Stimulated activated naive B cell treated with anti-CD40 and anti-IgM and Interleukin-4, amounts not matched to agents 10 μg/mL and 1 μg/mL and 100 μg/mL, for 72 hours (primary cell): ENCODE data around the gene SVOPL.

Source experiments
- ATAC-seq, 2 donors: fragments of 150-1000 bp; cut with Tn5 transposase; replicated peaks; 2 replicates each; pipeline ENCODE4 v1.10.0; 2021; ENCODE audit warnings: moderate library complexity in 1 of 2
- DNase-seq: peaks from one replicate; pipeline ENCODE4 v3.0.0; 2021
- H3K27ac Mint-ChIP-seq: one replicate; pipeline ENCODE4 v1.8.0; 2022; ENCODE audit warnings: mild to moderate bottlenecking, mixed read lengths
- H3K27me3 Mint-ChIP-seq, 2 donors: one replicate each; pipeline ENCODE4 v1.8.0; 2022; ENCODE audit warnings: mixed read lengths in 2 of 2
- H3K36me3 Mint-ChIP-seq, 2 donors: one replicate each; pipeline ENCODE4 v1.8.0; 2022; ENCODE audit warnings: mixed read lengths in 2 of 2, mild to moderate bottlenecking in 1 of 2
- H3K4me1 Mint-ChIP-seq, 2 donors: one replicate each; pipeline ENCODE4 v1.8.0; 2022; ENCODE audit warnings: mixed read lengths in 2 of 2, mild to moderate bottlenecking in 1 of 2
- H3K4me3 Mint-ChIP-seq, 2 donors: one replicate each; pipeline ENCODE4 v1.8.0; 2022; ENCODE audit warnings: mild to moderate bottlenecking in 2 of 2, mixed read lengths in 2 of 2, moderate library complexity in 1 of 2
- H3K9me3 Mint-ChIP-seq, 2 donors: one replicate each; pipeline ENCODE4 v1.8.0; 2022; ENCODE audit warnings: mixed read lengths in 2 of 2, mild to moderate bottlenecking in 1 of 2

SVOPL gene

GRCh38 chr7:138622841-138623240 is 78.3 kb downstream of the SVOPL start:
- Mint-ChIP-seq H3K9me3 (no peaks in the 10 kb centered on the region), H3K27me3 (no peaks in the 10 kb centered on the region)

DNA sequence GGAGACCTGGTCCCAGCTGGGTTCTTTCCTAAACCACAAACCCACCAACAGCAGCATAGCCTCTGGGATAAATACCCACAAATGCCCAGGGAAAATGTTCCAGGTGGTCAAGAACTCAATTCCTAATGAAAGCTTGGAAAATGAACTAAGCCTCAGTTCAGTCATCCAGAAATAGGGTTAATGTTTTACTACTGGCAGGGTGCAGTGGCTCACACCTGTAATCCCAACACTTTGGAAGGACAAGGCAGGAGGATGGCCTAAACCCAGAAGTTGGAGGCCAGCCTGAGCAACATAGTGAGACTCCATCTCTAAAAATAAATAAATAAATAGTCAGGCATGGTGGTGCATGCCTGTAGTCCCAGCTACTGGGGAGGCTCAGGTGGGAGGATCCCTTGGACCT is 82.2 kb downstream of the SVOPL start:
- peak in 1 of 2 donors; percentile 29 for ATAC-seq
- Mint-ChIP-seq H3K4me3 (no peak overlapping the region), H3K9me3 (no peaks in the 10 kb centered on the region), H3K27me3 (no peaks in the 10 kb centered on the region), H3K27ac (no peak overlapping the region), H3K36me3 (no peaks in the 10 kb centered on the region), H3K4me1 (no peaks in the 10 kb centered on the region)
- DNase-seq: no peak

More at GRCh38 chr7:138622841-138623240, 78.3 kb downstream of the SVOPL start:
- Mint-ChIP-seq H3K4me1 (peaks cover 2 to 14% of the 10 kb centered on the region in 2 donors), H3K27ac (no peak overlapping the region), H3K36me3 (no peaks in the 10 kb centered on the region), H3K4me3 (no peak overlapping the region)
- DNase-seq: no peak
- ATAC-seq: no peak

DNA sequence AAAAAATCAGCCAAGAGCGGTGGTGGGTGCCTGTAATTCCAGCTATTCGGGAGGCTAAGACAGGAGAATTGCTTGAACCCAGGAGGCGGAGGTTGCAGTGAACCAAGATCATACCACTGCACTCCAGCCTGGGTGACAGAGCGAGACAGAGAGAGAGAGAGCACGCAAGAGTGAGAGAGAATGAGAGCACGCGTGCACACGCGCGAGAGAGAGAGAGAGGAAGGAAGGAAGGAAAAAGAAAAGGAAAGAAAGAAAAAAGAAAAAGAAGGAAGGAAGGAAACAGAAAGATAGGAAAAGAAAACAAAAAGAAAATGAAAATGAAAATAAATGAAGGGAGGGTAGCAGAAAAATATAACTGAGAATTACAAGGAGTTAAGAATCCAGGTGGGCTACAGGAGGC is 82.7 kb downstream of the SVOPL start:
- H3K4me1 Mint-ChIP-seq: no peaks in the 10 kb centered on the region
- DNase-seq (no peak), ATAC-seq (no peak)
- H3K27ac Mint-ChIP-seq: peak overlapping the region; percentile 2
- no peaks in the 10 kb centered on the region for H3K27me3 Mint-ChIP-seq
- H3K9me3 Mint-ChIP-seq: no peaks in the 10 kb centered on the region
- H3K36me3 Mint-ChIP-seq: no peaks in the 10 kb centered on the region
- no peak overlapping the region for H3K4me3 Mint-ChIP-seq

DNA sequence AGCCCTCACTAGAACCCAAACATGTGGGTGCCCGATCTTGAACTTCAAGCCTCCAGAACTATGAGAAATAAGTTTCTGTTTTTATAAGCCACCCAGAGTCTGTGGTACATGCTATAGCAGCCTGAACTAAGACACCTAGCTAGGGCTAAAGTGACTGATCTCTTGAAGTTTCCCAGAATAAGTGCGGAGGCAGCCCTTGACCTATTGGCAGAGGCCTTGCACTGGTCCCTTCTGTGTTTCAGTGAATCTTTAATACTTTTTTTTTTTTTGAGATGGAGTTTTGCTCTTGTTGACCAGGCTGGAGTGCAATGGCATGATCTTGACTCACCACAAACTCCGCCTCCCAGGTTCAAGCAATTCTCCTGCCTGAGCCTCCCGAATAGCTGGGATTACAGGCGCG is 85.1 kb downstream of the SVOPL start:
- H3K27me3 Mint-ChIP-seq: no peaks in the 10 kb centered on the region
- no peak for DNase-seq

GRCh38 chr7:138613630-138614029 is 87.5 kb downstream of the SVOPL start:
- DNase-seq (no peak), ATAC-seq (no peak)
- Mint-ChIP-seq H3K36me3 (no peaks in the 10 kb centered on the region), H3K4me1 (peaks cover under 1 to 1% of the 10 kb centered on the region in 2 donors), H3K27me3 (no peaks in the 10 kb centered on the region), H3K4me3 (no peak overlapping the region), H3K27ac (no peak overlapping the region), H3K9me3 (peaks cover 0 to 2% of the 10 kb centered on the region in 2 donors)

More for the DNA sequence above, 85.1 kb downstream of the SVOPL start:
- H3K4me1 Mint-ChIP-seq: no peaks in the 10 kb centered on the region
- H3K4me3 Mint-ChIP-seq: no peak overlapping the region
- no peaks in the 10 kb centered on the region for H3K9me3 Mint-ChIP-seq
- no peaks in the 10 kb centered on the region for H3K36me3 Mint-ChIP-seq
- H3K27ac Mint-ChIP-seq: no peak overlapping the region
- no peak for ATAC-seq

DNA sequence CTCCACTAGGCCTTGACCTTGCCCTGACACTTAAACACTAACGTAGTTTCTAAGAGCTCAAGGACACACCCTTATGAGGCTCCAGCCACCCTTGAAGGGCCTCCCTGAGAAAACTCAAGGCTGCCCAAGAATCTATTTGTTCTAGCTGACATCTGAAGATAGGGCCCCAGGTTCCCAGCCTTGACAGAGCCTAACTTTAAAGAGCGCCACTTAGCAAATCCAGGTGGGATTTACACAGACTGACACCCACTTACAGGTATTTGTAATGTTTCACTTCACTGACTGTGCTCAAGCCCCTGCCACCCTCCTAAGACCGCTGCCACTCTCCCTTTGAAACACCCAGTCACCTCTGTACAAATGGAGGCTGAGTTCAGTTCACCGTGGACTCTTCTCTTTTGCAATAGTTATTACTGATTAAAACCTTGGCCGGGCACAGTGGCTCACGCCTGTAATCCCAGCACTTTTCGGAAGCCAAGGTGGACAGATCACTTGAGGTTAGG is 90.4 kb downstream of the SVOPL start:
- H3K36me3 Mint-ChIP-seq: no peaks in the 10 kb centered on the region
- H3K9me3 Mint-ChIP-seq: peaks cover 0 to 2% of the 10 kb centered on the region in 2 donors
- peaks cover 5 to 8% of the 10 kb centered on the region in 2 donors for H3K4me1 Mint-ChIP-seq
- H3K27ac Mint-ChIP-seq: peak overlapping the region; percentile 32
- H3K27me3 Mint-ChIP-seq: no peaks in the 10 kb centered on the region
- DNase-seq (no peak), ATAC-seq (no peak)
- H3K4me3 Mint-ChIP-seq: no peak overlapping the region

DNA sequence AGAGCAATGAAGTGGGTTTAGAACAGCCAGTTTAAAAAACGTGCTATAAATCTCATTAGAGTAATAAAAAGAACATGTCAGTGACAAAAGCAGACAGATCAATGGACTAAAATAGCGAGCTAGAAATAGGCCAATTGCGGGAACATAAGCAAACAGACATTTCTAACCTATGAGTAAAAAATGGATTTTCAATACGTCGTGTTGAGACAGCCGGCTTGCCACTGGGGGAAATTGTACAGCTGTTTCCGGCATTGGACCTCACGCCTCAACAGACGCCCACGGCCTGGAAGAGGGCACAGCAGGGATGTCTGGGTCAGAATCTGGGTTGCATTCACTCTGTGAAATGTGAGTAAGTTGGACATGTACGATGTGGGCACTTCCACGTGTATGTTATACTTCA is 92.9 kb downstream of the SVOPL start:
- peaks cover 0 to 2% of the 10 kb centered on the region in 2 donors for H3K9me3 Mint-ChIP-seq
- no peak overlapping the region for H3K4me3 Mint-ChIP-seq
- H3K27ac Mint-ChIP-seq: no peak overlapping the region
- peak; percentile 14 for DNase-seq
- ATAC-seq: peak; percentile 41 to 67
- H3K36me3 Mint-ChIP-seq: no peaks in the 10 kb centered on the region
- H3K4me1 Mint-ChIP-seq: peaks cover 5 to 8% of the 10 kb centered on the region in 2 donors
- no peaks in the 10 kb centered on the region for H3K27me3 Mint-ChIP-seq

DNA sequence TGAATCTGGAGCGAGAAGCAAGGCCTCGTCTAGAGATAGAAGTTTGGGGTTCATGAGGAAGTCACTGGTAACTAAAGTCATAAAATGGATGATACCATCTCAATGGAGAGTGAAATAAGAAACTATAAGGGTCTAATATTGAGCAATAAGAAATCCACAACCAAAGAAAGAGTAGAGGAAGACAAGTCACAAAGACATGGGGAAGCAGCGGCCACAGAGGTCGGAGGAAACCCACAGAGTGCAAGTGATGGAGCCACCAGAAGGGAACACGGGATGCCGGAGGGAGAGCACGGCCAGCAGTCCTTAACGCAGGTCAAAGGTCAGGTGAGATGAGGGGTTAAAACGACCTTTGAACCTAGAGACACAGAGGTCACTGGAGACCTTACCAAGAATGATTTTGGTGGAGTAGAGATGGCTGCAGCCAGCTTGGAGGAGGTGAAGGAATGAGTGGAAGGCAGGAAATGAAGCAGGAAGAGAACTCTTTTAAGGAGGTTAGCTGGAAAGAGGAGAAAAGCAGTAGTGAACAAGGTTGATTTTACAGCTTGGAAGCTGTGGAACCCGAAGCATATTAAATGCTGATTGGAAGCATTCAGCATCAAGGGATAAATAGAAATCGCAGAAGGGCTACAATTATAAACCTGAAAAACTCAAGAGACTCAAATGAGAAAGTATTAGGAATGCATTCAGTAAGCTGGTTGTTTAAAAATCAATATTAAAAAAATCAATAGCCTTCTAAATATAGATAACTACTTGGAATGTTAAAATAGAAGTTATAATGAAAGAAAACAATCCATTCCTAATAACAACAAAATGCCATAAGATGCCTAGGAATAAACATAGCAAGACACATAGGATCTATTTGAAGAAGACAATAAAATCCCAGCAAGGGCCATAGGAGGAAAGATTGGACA is 93.7 kb downstream of the SVOPL start:
- Mint-ChIP-seq H3K27me3 (no peaks in the 10 kb centered on the region), H3K4me3 (no peak overlapping the region), H3K9me3 (peaks cover 0 to 2% of the 10 kb centered on the region in 2 donors), H3K36me3 (no peaks in the 10 kb centered on the region), H3K4me1 (peaks cover 5 to 8% of the 10 kb centered on the region in 2 donors), H3K27ac (no peak overlapping the region)
- ATAC-seq: no peak
- DNase-seq: no peak

- Mint-ChIP-seq H3K36me3 (no peaks in the 10 kb centered on the region), H3K9me3 (peaks cover 0 to 2% of the 10 kb centered on the region in 2 donors)
These were observed 94.9 kb downstream of the SVOPL start for GRCh38 chr7:138606236-138606635.

GRCh38 chr7:138603549-138604318 is 97.4 kb downstream of the SVOPL start:
- no peaks in the 10 kb centered on the region for H3K9me3 Mint-ChIP-seq
- ATAC-seq (no peak), DNase-seq (no peak)
- no peaks in the 10 kb centered on the region for H3K36me3 Mint-ChIP-seq
- H3K27ac Mint-ChIP-seq: no peak overlapping the region
- no peak overlapping the region for H3K4me3 Mint-ChIP-seq
- peaks cover 4 to 8% of the 10 kb centered on the region in 2 donors for H3K4me1 Mint-ChIP-seq
- peaks cover 0 to 5% of the 10 kb centered on the region in 2 donors for H3K27me3 Mint-ChIP-seq

More at GRCh38 chr7:138606236-138606635, 94.9 kb downstream of the SVOPL start:
- Mint-ChIP-seq H3K27ac (no peak overlapping the region), H3K27me3 (no peaks in the 10 kb centered on the region), H3K4me3 (no peak overlapping the region), H3K4me1 (peaks cover 5 to 8% of the 10 kb centered on the region in 2 donors)
- no peak for ATAC-seq
- no peak for DNase-seq

- DNase-seq: no peak
- peak overlapping the region; percentile 49 for H3K27ac Mint-ChIP-seq
- no peaks in the 10 kb centered on the region for H3K36me3 Mint-ChIP-seq
- H3K27me3 Mint-ChIP-seq: peaks cover 0 to 5% of the 10 kb centered on the region in 2 donors
- no peaks in the 10 kb centered on the region for H3K9me3 Mint-ChIP-seq
- no peak overlapping the region for H3K4me3 Mint-ChIP-seq
- peaks cover 0 to 2% of the 10 kb centered on the region in 2 donors for H3K4me1 Mint-ChIP-seq
- no peak for ATAC-seq
These were observed 98.7 kb downstream of the SVOPL start for GRCh38 chr7:138602451-138602850.

GRCh38 chr7:138595454-138595853 is 105.7 kb downstream of the SVOPL start:
- no peak overlapping the region for H3K27ac Mint-ChIP-seq
- H3K4me1 Mint-ChIP-seq: no peaks in the 10 kb centered on the region
- ATAC-seq (no peak), DNase-seq (no peak)
- H3K27me3 Mint-ChIP-seq: peaks cover 0 to 3% of the 10 kb centered on the region in 2 donors
- no peaks in the 10 kb centered on the region for H3K36me3 Mint-ChIP-seq
- no peak overlapping the region for H3K4me3 Mint-ChIP-seq
- no peaks in the 10 kb centered on the region for H3K9me3 Mint-ChIP-seq

GRCh38 chr7:138590154-138590553 is 111.0 kb downstream of the SVOPL start:
- Mint-ChIP-seq H3K4me1 (no peaks in the 10 kb centered on the region), H3K9me3 (no peaks in the 10 kb centered on the region), H3K27ac (no peak overlapping the region), H3K36me3 (peaks cover 1 to 24% of the 10 kb centered on the region in 2 donors), H3K27me3 (no peaks in the 10 kb centered on the region), H3K4me3 (no peak overlapping the region)
- ATAC-seq (no peak), DNase-seq (no peak)

GRCh38 chr7:138588986-138589385 is 112.2 kb downstream of the SVOPL start:
- DNase-seq (no peak), ATAC-seq (no peak)
- H3K27me3 Mint-ChIP-seq: no peaks in the 10 kb centered on the region
- no peaks in the 10 kb centered on the region for H3K4me1 Mint-ChIP-seq
- H3K27ac Mint-ChIP-seq: no peak overlapping the region
- H3K4me3 Mint-ChIP-seq: no peak overlapping the region
- H3K36me3 Mint-ChIP-seq: peaks cover 9 to 35% of the 10 kb centered on the region in 2 donors
- no peaks in the 10 kb centered on the region for H3K9me3 Mint-ChIP-seq
